Stimulated activated CD8-positive, alpha-beta memory T cell treated with anti-CD3 and anti-CD28 coated beads, Interleukin-12 subunit alpha, Interleukin-12 subunit beta, amount 100 ng/mL, for 1 hour (primary cell): Measurements from ENCODE around the gene GMDS.

Source experiments
- DNase-seq: peaks from one replicate; pipeline ENCODE4 v3.0.0-alpha.2; 2020; ENCODE audit warnings: low read depth

The GMDS gene

GRCh38 chr6:1643830-1644445, 601.5 kb downstream of the GMDS start:
- no peak for DNase-seq

- DNase-seq: no peak
Observed at GRCh38 chr6:1643111-1643510, 602.3 kb downstream of the GMDS start.

- no peak for DNase-seq
Observed at GRCh38 chr6:1641343-1641885, 604.0 kb downstream of the GMDS start.

- no peak for DNase-seq
Observed at GRCh38 chr6:1640476-1640875, 604.9 kb downstream of the GMDS start.

GRCh38 chr6:1639430-1639829, 606.0 kb downstream of the GMDS start:
- no peak for DNase-seq

GRCh38 chr6:1636971-1637871, 608.2 kb downstream of the GMDS start:
- no peak for DNase-seq

GRCh38 chr6:1636272-1636825, 609.1 kb downstream of the GMDS start:
- no peak for DNase-seq

- DNase-seq: no peak
Observed at GRCh38 chr6:1635305-1636010, 609.9 kb downstream of the GMDS start.

GRCh38 chr6:1634081-1634480, 611.3 kb downstream of the GMDS start:
- no peak for DNase-seq

- no peak for DNase-seq
Observed at GRCh38 chr6:1633366-1634021, 611.9 kb downstream of the GMDS start.

GRCh38 chr6:1631251-1631650, 614.2 kb downstream of the GMDS start:
- no peak for DNase-seq

- DNase-seq: no peak
Observed at GRCh38 chr6:1630771-1631217, 614.6 kb downstream of the GMDS start.

GRCh38 chr6:1630212-1630770, 615.1 kb downstream of the GMDS start:
- DNase-seq: no peak

GRCh38 chr6:1629316-1629715, 616.1 kb downstream of the GMDS start:
- no peak for DNase-seq

GRCh38 chr6:1627827-1628560, 617.4 kb downstream of the GMDS start:
- no peak for DNase-seq

GRCh38 chr6:1626481-1626880, 618.9 kb downstream of the GMDS start:
- DNase-seq: no peak

- DNase-seq: no peak
Observed at GRCh38 chr6:1625794-1626435, 619.5 kb downstream of the GMDS start.

GRCh38 chr6:1624851-1625781, 620.3 kb downstream of the GMDS start:
- DNase-seq: no peak
